ENCODE data around the gene CEP43. TPM values are rescaled to one million over a fixed set of nuclear protein-coding genes. Genes with fewer than 3 reads are reported as not detected.
A peak's percentile ranks its signal among the peaks of the same experiment; 100 is the strongest.

Gene CEP43
- total RNA-seq, 5 donors from 2014 or later (not counting 1 experiment from before 2014, with no cell fraction given), result 12.3 to 15.9 (median 14.8) TPM

DNA sequence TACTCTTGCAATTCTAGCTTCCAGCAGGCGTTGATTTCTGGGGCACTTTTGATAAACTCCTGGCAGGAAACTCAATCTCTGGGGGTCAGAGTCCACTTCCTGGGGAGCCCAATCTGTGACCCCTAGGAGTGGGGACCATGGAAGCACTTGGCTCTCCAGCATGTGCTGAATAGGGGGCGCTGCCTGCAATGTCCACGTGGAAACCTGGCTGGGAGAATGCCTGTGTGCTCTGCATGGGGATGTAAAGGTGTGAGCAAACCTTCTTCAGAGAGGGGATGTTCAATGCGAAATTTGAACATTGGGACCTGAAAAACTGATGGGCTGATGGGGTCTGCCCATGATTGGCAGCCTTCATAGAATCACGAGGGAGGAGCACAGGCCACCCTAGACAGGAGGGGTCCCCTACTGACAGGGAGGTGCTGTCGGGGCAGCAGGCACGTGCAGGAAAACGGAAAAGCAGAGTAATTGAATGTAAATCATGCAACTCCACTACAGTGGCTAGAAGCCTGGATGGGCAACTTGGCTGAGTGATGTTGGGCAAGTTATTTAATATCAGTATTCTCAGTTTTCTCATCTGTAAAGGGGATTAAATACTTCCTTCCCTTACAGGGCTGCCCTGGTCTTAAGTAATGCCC is 47.8 kb downstream of the CEP43 start:
- H3K4me1 ChIP-seq (ENCODE audit: control insufficient read depth in 1 of 2, extremely low read depth in 1 of 2, insufficient read depth in 2 of 2, low read length in 2 of 2), result peaks cover 6 to 30% of the 10 kb centered on the region in 2 experiments
- ATAC-seq (replicated peaks in 1 of 4) (peak; percentile 6 to 32 (median 26)), DNase-seq (no peak)
- H3K4me3 ChIP-seq (ENCODE audit: control insufficient read depth in 1 of 2, extremely low read depth in 1 of 2, low read length in 1 of 2), result no peak overlapping the region
- ChIA-PET POLR2A (interaction anchor here in 1 of 2 donors (0.9 to 1.3 kb wide), 2 partner anchors 9 to 47 kb away, joined by 3 to 5 read pairs; no protein-coding TSS in a partner anchor), CTCF (interaction anchor here in 1 of 2 donors (1.2 to 1.7 kb wide), 4 partner anchors 10 to 57 kb away, joined by 3 to 6 read pairs (median 4); no protein-coding TSS in a partner anchor)
- H3K27me3 Mint-ChIP-seq, result no peaks in the 10 kb centered on the region
- H3K36me3 ChIP-seq (ENCODE audit: control insufficient read depth in 2 of 2, extremely low read depth in 1 of 2, insufficient read depth in 1 of 2, low read length in 1 of 2), result no peaks in the 10 kb centered on the region
- peaks cover 3% of the 10 kb centered on the region for H3K36me3 Mint-ChIP-seq
- H3K9me3 Mint-ChIP-seq, result no peaks in the 10 kb centered on the region
- H3K4me1 Mint-ChIP-seq, result peaks cover 27 to 51% (median 37%) of the 10 kb centered on the region in 3 donors
- 87% methylated on average over 4 of the region's 8 CpGs for WGBS (ENCODE audit: insufficient coverage)
- peak overlapping the region; percentile 85 to 86 for H3K27ac Mint-ChIP-seq
- H3K27ac ChIP-seq (ENCODE audit: low read length), result peak overlapping the region; percentile 74
- peak overlapping the region; percentile 47 to 68 (median 54) for H3K4me3 Mint-ChIP-seq
- no peaks in the 10 kb centered on the region for H3K27me3 ChIP-seq (replicated peaks in 1 of 2; ENCODE audit: control insufficient read depth in 2 of 2, extremely low read depth in 1 of 2, insufficient read depth in 2 of 2, low read length in 1 of 2)
- H3K9me3 ChIP-seq, result no peaks in the 10 kb centered on the region

DNA sequence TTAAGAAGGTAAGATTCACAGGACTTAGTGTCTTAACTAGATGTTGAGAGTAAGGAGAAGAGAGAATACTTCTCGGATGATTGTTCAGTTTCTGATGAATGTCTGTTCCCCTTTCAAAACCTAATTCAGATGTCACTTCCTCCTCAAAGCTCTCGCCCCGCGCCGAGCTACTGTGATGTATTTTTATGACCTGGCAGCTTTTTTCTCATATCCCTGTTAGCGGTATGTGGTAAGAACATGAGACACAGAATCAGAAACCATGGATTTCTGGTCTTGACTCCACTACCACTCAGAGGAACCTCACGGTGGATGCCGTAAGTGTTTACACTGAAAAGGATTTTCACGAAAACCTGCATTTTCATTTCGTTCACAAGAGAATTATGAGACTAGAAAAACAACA is 48.4 kb downstream of the CEP43 start:
- peak in 34 of 35 experiments; percentile 15 to 64 (median 38) for DNase-seq
- H3K4me1 Mint-ChIP-seq, result peaks cover 22 to 50% (median 32%) of the 10 kb centered on the region in 3 donors
- Histone ChIP-seq H3K27me3 (replicated peaks in 1 of 2; ENCODE audit: control insufficient read depth in 2 of 2, extremely low read depth in 1 of 2, insufficient read depth in 2 of 2, low read length in 1 of 2) (no peaks in the 10 kb centered on the region), H3K4me1 (ENCODE audit: control insufficient read depth in 1 of 2, extremely low read depth in 1 of 2, insufficient read depth in 2 of 2, low read length in 2 of 2) (peaks cover 5 to 25% of the 10 kb centered on the region in 2 experiments), H3K4me3 (ENCODE audit: control insufficient read depth in 1 of 2, extremely low read depth in 1 of 2, low read length in 1 of 2) (peak overlapping the region in 1 of 2 donors; percentile 24), H3K9me3 (no peaks in the 10 kb centered on the region), H3K36me3 (ENCODE audit: control insufficient read depth in 2 of 2, extremely low read depth in 1 of 2, insufficient read depth in 1 of 2, low read length in 1 of 2) (no peaks in the 10 kb centered on the region), H3K27ac (ENCODE audit: low read length) (peak overlapping the region; percentile 74)
- no peaks in the 10 kb centered on the region for H3K9me3 Mint-ChIP-seq
- H3K36me3 Mint-ChIP-seq, result peaks cover 3% of the 10 kb centered on the region
- peak overlapping the region; percentile 47 to 68 (median 63) for H3K4me3 Mint-ChIP-seq
- no peaks in the 10 kb centered on the region for H3K27me3 Mint-ChIP-seq
- peak; percentile 60 to 84 (median 78) for ATAC-seq (replicated peaks in 1 of 4)
- 0% methylated on average over 1 of the region's 10 CpGs for WGBS (ENCODE audit: insufficient coverage)
- POLR2A ChIA-PET, result interaction anchor here in 1 of 2 donors (0.9 to 1.3 kb wide), 2 partner anchors 9 to 47 kb away, joined by 3 to 5 read pairs; no protein-coding TSS in a partner anchor
- H3K27ac Mint-ChIP-seq, result peak overlapping the region; percentile 85 to 86
- CTCF ChIA-PET, result interaction anchor here in 1 of 2 donors (1.0 to 1.7 kb wide), 5 partner anchors 9 to 260 kb away, joined by 3 to 6 read pairs (median 5); no protein-coding TSS in a partner anchor

Other genes with a start within 250 kb of the CEP43 start
- 100 to 1,000 TPM; 121 to 275 (median 252) TPM for gene RNASET2, start 42.8 kb upstream of the CEP43 start, total RNA-seq
- 10 to 100 TPM in 3 of 5 donors, 1 to 10 TPM in 2; 3.2 to 19.4 (median 15.0) TPM for gene CCR6, start 123.7 kb downstream of the CEP43 start, total RNA-seq
- not detected for gene GPR31, start 158.6 kb downstream of the CEP43 start, total RNA-seq